Common myeloid progenitor, CD34-positive (primary cell): ENCODE results near the gene VAMP1.

Experiments used
- CTCF ChIA-PET: fragments of 350-600 bp; sonication (Branson Sonifier 250); formaldehyde crosslinking; loops from one replicate; lab custom pipeline; 2021; ENCODE audit warnings: antibody characterized with exemption; lab: Charles Lee
- POLR2A ChIA-PET: fragments of 350-600 bp; sonication (Branson Sonifier 250); formaldehyde crosslinking; loops from one replicate; lab custom pipeline; 2021; ENCODE audit warnings: antibody characterized with exemption; lab: Charles Lee
- DNase-seq, 3 donors: peaks; one replicate each; pipeline versions ENCODE4 v3.0.0 to v3.0.0-alpha.2; 2013
- H3K27ac ChIP-seq, 2 experiments: 1 replicate in 1 of 2; 2 replicates in 1 of 2; pipeline ENCODE4 v1.7.0; 2013; ENCODE audit warnings: inconsistent platforms in 2 of 2, low read length in 2 of 2, mild to moderate bottlenecking in 2 of 2, low read depth in 1 of 2, moderate library complexity in 1 of 2; ENCODE audit not compliant: severe bottlenecking in 2 of 2, insufficient read depth in 1 of 2, poor library complexity in 1 of 2
- H3K27me3 ChIP-seq, 5 experiments: replicated peaks in 2 of 5; 1 replicate in 3 of 5; 2 replicates in 2 of 5; pipeline versions ENCODE4 v1.6.1 to v1.7.0; 2013; ENCODE audit warnings: low read length in 4 of 5, mild to moderate bottlenecking in 2 of 5, moderate library complexity in 2 of 5, inconsistent platforms in 1 of 5; ENCODE audit not compliant: insufficient read depth in 5 of 5, control insufficient read depth in 4 of 5
- H3K36me3 ChIP-seq, 4 experiments: 1 replicate in 2 of 4; 2 replicates in 2 of 4; pipeline versions ENCODE4 v1.6.1 to v1.7.0; 2013; ENCODE audit warnings: low read length in 3 of 4, control low read depth in 1 of 4, mild to moderate bottlenecking in 1 of 4; ENCODE audit not compliant: control insufficient read depth in 4 of 4, insufficient read depth in 4 of 4
- H3K4me1 ChIP-seq, 4 experiments: 1 replicate in 3 of 4; 2 replicates in 1 of 4; pipeline versions ENCODE4 v1.6.1 to v1.7.1; 2013; ENCODE audit warnings: low read length in 3 of 4, mild to moderate bottlenecking in 3 of 4, control low read depth in 1 of 4, inconsistent platforms in 1 of 4, moderate library complexity in 1 of 4; ENCODE audit not compliant: control insufficient read depth in 4 of 4, insufficient read depth in 4 of 4; ENCODE audit errors: control extremely low read depth in 1 of 4
- H3K4me3 ChIP-seq, 7 experiments: 1 replicate in 4 of 7; 2 replicates in 3 of 7; pipeline versions ENCODE4 v1.5.1 to v1.7.0; 2013; ENCODE audit warnings: mild to moderate bottlenecking in 7 of 7, low read length in 6 of 7, moderate library complexity in 6 of 7, inconsistent platforms in 2 of 7, low read depth in 2 of 7, control low read depth in 1 of 7; ENCODE audit not compliant: insufficient read depth in 4 of 7, control insufficient read depth in 1 of 7; ENCODE audit errors: extremely low read depth in 1 of 7
- H3K9me3 ChIP-seq, 5 experiments: 1 replicate in 4 of 5; 2 replicates in 1 of 5; pipeline versions ENCODE4 v1.6.1 to v1.7.1; 2013; ENCODE audit warnings: low read length in 4 of 5, mild to moderate bottlenecking in 2 of 5, inconsistent platforms in 1 of 5, low read depth in 1 of 5, moderate library complexity in 1 of 5; ENCODE audit not compliant: control insufficient read depth in 4 of 5, insufficient read depth in 2 of 5; ENCODE audit errors: control extremely low read depth in 1 of 5
- WGBS: methylation state at CpG from one replicate; pipeline ENCODE4 v1.1.5; 2013; ENCODE audit not compliant: insufficient coverage; 5-methylcytosine and 5-hydroxymethylcytosine counted together

VAMP1 gene

DNA sequence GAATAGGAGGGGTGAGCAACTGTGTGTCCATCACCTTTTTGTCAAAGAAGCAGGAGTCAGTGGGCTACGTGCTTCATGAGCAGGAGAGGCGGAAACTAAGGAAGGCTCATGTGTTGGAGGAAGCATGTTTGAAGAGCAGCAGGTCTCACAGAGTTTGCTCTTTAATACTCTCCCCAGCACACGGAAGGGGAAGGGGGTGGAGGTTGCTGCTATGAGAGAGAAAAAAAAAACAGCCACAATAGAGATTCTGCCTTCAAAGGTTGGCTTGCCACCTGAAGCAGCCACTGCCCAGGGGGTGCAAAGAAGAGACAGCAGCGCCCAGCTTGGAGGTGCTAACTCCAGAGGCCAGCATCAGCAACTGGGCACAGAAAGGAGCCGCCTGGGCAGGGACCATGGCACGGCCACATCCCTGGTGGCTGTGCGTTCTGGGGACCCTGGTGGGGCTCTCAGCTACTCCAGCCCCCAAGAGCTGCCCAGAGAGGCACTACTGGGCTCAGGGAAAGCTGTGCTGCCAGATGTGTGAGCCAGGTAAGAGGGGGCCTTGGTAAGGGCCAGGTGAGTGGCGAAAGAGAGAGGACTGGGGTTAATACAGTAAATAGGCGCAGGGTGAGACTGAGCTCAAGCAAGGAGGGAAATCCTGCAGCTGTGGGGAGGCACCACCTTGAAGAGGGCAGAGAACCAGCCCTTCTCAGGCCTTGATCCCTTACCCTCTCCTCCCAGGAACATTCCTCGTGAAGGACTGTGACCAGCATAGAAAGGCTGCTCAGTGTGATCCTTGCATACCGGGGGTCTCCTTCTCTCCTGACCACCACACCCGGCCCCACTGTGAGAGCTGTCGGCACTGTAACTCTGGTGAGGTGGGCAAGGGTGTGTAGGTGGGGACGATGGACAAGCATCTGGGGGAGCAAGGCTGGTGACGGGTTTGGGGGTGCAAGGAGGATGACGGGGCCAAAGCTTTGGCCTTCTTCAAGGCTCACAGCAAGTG, 25.5 kb downstream of the VAMP1 start, which contains the start of gene CD27:
CD27 (plus strand) TSS at position 252 of the 985 bp plus-strand sequence; CDS start at position 393, 141 bp downstream.
- Histone ChIP-seq H3K27ac (no peak within 1 kb of the TSS), H3K27me3 (peaks cover 0 to 1% (median 0%) of the 10 kb centered on the region in 5 experiments), H3K36me3 (peaks cover 0 to 9% (median 2%) of the 10 kb centered on the region in 4 experiments), H3K9me3 (no peaks in the 10 kb centered on the region), H3K4me1 (peaks cover 12 to 45% (median 39%) of the 10 kb centered on the region in 4 experiments), H3K4me3 (peak within 1 kb of the TSS in 1 of 7 experiments; percentile 10)
- no peak for DNase-seq
- ChIA-PET POLR2A (no interaction called here), CTCF (interaction anchor here (1.0 to 4.5 kb wide), 3 partner anchors 15 to 21 kb away, joined by 3 to 16 read pairs (median 15); no protein-coding TSS in a partner anchor)
- WGBS: 93% methylated on average over 11 of the region's 16 CpGs

DNA sequence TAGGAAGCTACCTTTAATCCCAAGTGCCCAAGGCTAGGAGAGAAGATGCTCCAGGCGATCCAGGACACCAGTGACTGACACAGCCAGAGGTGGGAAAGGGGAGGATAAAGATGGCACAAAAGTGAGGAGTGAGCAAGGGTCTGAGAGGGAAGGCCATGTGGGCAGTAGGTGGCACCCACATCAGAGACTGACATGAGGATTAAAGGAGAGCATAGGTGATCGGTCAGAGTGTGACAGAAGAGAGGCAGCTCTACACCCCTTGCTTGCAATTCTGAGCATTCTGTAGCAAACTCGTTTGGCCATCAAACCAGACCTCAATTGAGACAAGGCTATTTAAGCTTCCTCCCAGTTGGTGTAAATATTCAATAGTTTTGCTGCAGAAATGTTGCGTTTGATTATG, 26.4 kb downstream of the VAMP1 start:
- peaks cover 0 to 1% (median 0%) of the 10 kb centered on the region in 5 experiments for H3K27me3 ChIP-seq
- ChIA-PET POLR2A (interaction anchor here (0.7 kb wide), 1 partner anchor 21 kb away, joined by 4 read pairs; no protein-coding TSS in a partner anchor), CTCF (interaction anchor here (0.7 to 4.5 kb wide), 8 partner anchors 9 to 91 kb away, joined by 3 to 16 read pairs (median 4); no protein-coding TSS in a partner anchor)
- peak overlapping the region in 1 of 7 experiments; percentile 10 for H3K4me3 ChIP-seq
- H3K9me3 ChIP-seq: no peaks in the 10 kb centered on the region
- peaks cover 12 to 45% (median 39%) of the 10 kb centered on the region in 4 experiments for H3K4me1 ChIP-seq
- H3K27ac ChIP-seq: no peak overlapping the region
- WGBS: 100% methylated on average over 2 of the region's 4 CpGs
- peaks cover 0 to 9% (median 2%) of the 10 kb centered on the region in 4 experiments for H3K36me3 ChIP-seq
- no peak for DNase-seq

DNA sequence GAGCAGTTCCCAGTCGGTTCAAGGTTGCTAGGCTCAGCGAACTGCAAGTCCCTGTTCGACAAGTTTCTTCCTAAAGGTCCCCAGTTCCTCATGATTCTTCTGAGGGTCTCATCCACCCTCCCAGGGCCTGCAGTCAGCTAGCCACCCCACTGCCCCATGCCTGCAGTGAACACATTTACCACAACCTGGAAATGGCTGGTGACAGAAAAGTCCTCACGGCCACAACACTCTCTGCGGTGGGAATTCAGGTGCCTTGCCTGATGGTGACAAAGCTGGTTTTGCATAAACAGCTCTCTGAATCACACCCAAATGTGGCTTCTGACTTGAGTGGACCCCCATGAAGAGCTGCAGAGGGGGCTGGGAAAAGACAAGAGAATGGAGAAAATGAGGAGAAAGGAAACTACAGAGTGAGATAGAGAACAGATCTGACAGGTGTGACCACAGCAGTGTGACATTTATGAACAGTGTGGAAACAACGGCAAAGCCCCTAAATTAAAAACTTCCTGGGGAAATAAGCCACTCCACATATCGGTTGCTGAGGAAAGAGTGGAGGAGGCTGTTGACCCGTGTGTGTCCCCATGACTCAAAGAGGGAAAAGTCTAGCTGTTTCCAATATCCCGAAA, 27.0 kb downstream of the VAMP1 start:
- DNase-seq: peak in 2 of 3 donors; percentile 81 to 87
- POLR2A ChIA-PET: interaction anchor here (0.7 kb wide), 2 partner anchors 9 to 22 kb away, joined by 4 read pairs; no protein-coding TSS in a partner anchor
- no peak overlapping the region for H3K27ac ChIP-seq

DNA sequence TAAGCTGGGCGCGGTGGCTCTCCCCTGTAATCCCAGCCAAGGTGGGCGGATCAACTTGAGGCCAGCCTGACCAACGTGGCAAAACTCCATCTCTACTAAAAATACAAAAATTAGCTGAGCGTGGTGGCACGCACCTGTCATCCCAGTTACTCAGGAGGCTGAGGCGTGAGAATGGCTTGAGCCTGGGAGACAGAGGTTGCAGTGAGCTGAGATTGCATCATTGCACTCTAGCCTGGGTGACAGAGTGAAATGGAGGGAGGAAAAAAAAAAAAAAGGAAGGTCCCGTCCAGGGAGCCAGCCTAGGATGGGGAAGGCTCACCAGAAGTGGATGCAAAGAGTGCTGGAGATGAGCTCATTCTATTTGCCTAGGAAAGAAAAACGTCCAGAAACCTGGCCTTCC, 27.6 kb downstream of the VAMP1 start:
- H3K4me1 ChIP-seq: peaks cover 12 to 45% (median 39%) of the 10 kb centered on the region in 4 experiments
- H3K27me3 ChIP-seq: peaks cover 0 to 1% (median 0%) of the 10 kb centered on the region in 5 experiments
- H3K36me3 ChIP-seq: peaks cover 0 to 5% (median 1%) of the 10 kb centered on the region in 4 experiments
- no peak for DNase-seq
- H3K4me3 ChIP-seq: no peak overlapping the region
- H3K9me3 ChIP-seq: no peaks in the 10 kb centered on the region
- POLR2A ChIA-PET: interaction anchor here (0.7 kb wide), 1 partner anchor 10 kb away, joined by 4 read pairs; no protein-coding TSS in a partner anchor
- CTCF ChIA-PET: interaction anchor here (0.7 to 4.5 kb wide), 10 partner anchors 8 to 106 kb away, joined by 3 to 16 read pairs (median 4); partner anchors contain the start of gene TAPBPL
- WGBS: 90% methylated on average over 6 of the region's 9 CpGs
- H3K27ac ChIP-seq: no peak overlapping the region

More for the DNA sequence above, 27.0 kb downstream of the VAMP1 start:
- 33% methylated on average over 9 of the region's 9 CpGs for WGBS
- CTCF ChIA-PET: interaction anchor here (0.7 to 4.5 kb wide), 10 partner anchors 9 to 107 kb away, joined by 3 to 16 read pairs (median 3); no protein-coding TSS in a partner anchor
- H3K27me3 ChIP-seq: peaks cover 0 to 1% (median 0%) of the 10 kb centered on the region in 5 experiments
- peaks cover 0 to 9% (median 2%) of the 10 kb centered on the region in 4 experiments for H3K36me3 ChIP-seq
- H3K9me3 ChIP-seq: no peaks in the 10 kb centered on the region
- peak overlapping the region in 1 of 7 experiments; percentile 20 for H3K4me3 ChIP-seq
- H3K4me1 ChIP-seq: peaks cover 12 to 45% (median 39%) of the 10 kb centered on the region in 4 experiments

DNA sequence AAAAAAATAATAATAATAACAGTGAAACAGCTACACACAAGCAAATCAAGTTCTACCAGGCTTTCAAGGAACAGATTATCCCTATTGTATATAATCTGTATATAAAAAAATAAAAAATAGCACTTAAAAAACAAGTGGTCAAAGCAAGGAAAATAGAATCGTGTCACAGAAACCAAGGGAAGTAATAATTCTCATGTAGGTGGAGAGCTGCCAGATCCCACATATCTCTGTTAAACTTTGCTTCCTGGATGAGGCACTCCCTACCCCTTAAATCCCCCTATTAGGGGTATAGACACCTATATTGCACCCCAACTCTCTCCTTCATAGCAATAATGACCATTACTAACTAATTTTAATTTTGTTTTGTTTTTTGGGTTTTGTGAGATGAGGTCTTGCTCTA, 30.1 kb downstream of the VAMP1 start:
- Histone ChIP-seq H3K27me3 (peaks cover 0 to 1% (median 0%) of the 10 kb centered on the region in 5 experiments), H3K36me3 (no peaks in the 10 kb centered on the region), H3K9me3 (no peaks in the 10 kb centered on the region), H3K4me1 (peaks cover 12 to 44% (median 39%) of the 10 kb centered on the region in 4 experiments), H3K4me3 (peak overlapping the region in 2 of 7 experiments; percentile 42 to 43), H3K27ac (no peak overlapping the region)
- WGBS: 0% methylated on average over 1 of the region's 1 CpG
- DNase-seq: peak in 2 of 3 donors; percentile 52 to 62
- POLR2A ChIA-PET: no interaction called here
- CTCF ChIA-PET: interaction anchor here (0.9 to 3.1 kb wide), 5 partner anchors 11 to 111 kb away, joined by 3 to 11 read pairs (median 9); partner anchors contain the start of gene TAPBPL

DNA sequence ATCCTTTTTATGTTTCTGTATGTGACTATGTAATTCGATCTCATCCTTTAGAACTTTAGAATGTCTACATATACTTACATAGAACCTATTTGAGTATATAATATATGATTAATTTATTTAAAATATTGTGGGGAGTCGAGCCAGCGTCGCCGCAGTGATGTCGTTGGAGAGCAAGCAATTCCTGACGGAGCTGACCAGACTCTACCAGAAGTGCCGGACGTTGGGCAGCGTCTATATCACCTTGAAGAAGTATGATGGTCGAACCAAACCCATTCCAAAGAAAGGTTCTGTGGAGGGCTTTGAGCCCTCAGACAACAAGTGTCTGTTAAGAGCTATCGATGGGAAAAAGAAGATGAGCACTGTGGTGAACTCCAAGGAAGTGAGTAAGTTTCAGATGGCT, 32.1 kb downstream of the VAMP1 start:
- Histone ChIP-seq H3K36me3 (no peaks in the 10 kb centered on the region), H3K4me1 (peaks cover 3 to 28% (median 20%) of the 10 kb centered on the region in 4 experiments), H3K27ac (no peak overlapping the region), H3K9me3 (no peaks in the 10 kb centered on the region), H3K27me3 (peaks cover 0 to 1% (median 0%) of the 10 kb centered on the region in 5 experiments), H3K4me3 (no peak overlapping the region)
- CTCF ChIA-PET: interaction anchor here (0.7 to 3.0 kb wide), 4 partner anchors 12 to 27 kb away, joined by 3 to 11 read pairs (median 8); no protein-coding TSS in a partner anchor
- POLR2A ChIA-PET: no interaction called here
- WGBS: 100% methylated on average over 10 of the region's 12 CpGs
- no peak for DNase-seq
